GM18870 (cell line): ENCODE results near the gene CELF1.

Experiments
- ATAC-seq: cut with Tn5 transposase; IDR thresholded peaks from one replicate; pipeline ENCODE4 v1.9.1; 2021; ENCODE audit warnings: moderate library complexity; ENCODE audit not compliant: unreplicated experiment

The CELF1 gene

GRCh38 chr11:47552566-47553405 is at the start of gene CELF1:
Gene CELF1 (minus strand): TSS chr11:47553132. CDS start chr11:47499523, 53,609 bp downstream.
- ATAC-seq, result peak; percentile 71

- ATAC-seq, result no peak
Observed at GRCh38 chr11:47599902-47600301, 47.0 kb upstream of the CELF1 start.

DNA sequence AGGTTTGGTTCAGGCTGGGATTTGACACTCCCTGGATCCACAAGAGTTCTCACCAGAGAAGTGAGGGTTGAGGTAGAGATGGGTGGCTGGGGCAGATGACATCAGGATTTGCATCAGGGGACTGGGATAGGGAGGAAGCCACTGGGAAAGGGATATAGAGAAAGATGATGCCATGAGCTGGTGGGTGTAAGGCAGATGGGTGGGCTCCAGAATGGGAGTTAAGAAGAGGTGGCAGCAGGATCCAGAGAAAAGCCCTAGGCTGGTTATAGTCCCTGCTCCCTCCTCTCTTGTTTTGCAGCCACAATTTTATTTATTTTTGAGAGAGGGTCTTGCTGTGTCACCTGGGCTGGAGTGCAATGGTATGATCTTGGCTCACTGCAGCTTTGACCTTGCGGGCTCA is 43.0 kb upstream of the CELF1 start:
- ATAC-seq, result no peak

DNA sequence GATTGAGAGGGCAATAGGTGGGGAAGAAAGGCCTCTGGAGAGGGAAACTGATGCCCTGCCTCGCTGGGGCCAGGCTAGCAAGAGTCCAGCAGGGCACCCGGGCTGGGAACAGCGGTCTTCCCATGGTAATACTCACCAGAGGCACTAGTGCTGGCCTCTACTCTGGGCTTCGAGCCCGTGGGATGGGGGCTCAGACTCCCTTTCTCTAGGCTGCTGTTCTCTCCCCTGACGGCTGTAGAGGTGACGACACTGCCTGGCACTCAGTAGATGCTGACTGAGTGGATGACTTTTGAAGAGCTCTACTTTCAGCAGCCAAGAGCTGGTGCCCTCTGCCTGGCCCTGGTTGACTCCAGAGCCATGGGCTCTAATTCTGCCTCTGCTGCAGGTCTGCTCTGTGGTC is 42.1 kb upstream of the CELF1 start:
- no peak for ATAC-seq

GRCh38 chr11:47593934-47594855 is 41.3 kb upstream of the CELF1 start, which contains the start of gene C1QTNF4:
Gene C1QTNF4 (minus strand): TSS chr11:47594411. CDS start chr11:47590810, 3,601 bp downstream.
- no peak for ATAC-seq

- no peak for ATAC-seq
Observed at GRCh38 chr11:47593492-47593933, 40.6 kb upstream of the CELF1 start.

DNA sequence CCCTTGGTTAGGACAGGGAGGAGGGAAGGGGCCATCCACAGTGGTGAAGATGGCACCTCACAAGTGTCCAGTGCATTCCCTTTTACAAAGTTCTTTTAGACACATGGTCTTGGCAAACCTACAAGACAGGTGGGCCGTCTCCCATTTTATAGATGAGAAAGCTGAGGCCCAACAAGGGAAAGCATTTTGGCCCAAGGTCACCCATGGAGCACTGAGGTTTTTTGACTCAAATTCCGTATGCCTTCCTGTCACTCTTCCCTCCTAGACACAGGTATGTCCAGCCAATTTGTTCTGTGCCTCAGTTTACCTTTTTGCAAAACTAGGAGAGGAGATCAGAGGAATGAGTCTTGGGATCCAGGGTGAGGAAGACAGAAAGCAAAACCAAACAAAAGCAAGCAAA is 40.0 kb upstream of the CELF1 start:
- no peak for ATAC-seq

- no peak for ATAC-seq
Observed at GRCh38 chr11:47592251-47592650, 39.3 kb upstream of the CELF1 start.

DNA sequence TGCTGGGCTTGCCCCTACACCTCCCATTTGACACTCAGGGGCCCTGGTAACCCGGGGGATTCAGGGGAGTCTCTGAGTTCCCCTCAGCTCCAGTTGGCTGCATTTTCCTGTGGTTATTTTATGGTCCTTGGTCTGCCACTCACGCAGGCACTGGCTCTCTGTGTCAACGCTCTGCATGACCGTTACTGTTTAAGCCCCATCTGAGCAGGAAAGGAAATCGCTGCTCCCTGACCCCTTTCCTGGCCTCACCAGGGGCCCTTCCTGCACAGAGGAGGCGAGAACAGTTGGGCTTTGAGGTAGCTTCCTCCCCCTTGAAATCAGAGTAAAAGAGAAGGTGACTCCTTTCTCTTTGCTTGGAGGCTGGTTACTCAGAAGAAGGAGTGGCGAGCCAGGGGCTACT is 38.8 kb upstream of the CELF1 start:
- ATAC-seq, result no peak

DNA sequence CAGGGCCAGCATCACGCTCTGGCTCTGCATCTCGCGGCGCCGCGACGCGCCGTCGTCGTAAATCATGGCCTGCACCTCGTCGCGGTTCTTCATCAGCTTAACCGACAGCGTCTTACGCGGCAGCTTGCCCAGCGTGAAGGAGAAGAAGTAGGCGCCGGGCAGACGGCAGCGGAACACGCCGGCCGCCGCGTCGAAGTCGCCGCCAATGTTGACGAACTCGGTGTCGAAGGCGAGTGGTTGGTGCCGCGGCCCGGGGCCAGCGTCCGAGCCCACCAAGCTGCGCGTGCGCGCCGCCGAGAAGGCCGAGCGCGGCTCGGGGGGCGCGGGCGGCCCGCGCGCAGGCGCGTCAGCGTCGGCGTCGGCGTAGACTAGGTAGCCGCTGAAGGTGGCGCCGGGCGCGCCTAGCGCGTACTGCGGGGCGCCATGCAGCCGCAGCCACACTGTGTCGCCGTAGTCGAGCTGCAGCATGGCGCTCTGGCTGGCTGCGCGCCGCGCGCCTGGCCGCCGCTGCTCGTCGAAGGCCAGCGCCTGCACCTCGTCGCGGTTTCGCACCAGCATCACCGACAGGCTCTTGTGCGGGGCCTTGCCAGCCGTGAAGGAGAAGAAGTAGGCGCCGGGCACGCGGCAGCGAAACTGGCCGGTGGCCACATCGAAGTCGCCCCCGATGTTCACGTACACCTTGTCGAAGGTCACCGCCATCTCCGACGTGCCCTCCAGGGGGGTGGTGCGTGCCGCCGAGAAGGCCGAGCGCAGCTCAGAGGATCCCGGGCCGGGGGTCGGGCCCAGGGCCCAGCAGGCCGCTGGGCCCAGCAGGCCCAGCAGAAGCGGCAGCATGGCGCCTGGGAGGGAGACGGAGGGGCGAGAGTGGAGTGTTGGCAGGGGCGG is 37.3 kb upstream of the CELF1 start:
- no peak for ATAC-seq

DNA sequence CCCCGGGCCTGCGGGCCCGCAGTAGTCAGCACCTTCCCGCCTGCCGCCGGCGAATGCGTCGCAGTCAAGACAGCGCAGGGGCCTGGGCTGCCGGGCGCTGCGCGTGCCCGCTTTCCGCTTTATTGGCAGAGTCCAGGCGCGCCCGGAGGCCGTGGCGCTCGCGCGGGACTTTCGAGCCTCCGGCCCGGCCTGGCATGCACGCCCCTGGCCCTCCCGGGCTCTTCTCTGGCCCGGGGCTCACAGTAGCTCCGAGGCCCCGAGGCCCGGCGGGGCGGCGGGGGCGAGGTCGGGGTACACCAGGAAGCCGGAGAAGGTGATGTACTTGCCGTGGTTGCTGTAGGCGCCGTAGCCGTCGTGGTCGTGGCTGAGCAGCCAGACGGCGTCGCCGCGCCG is 36.6 kb upstream of the CELF1 start:
- ATAC-seq, result no peak

GRCh38 chr11:47589118-47589517 is 36.2 kb upstream of the CELF1 start:
- ATAC-seq, result no peak

DNA sequence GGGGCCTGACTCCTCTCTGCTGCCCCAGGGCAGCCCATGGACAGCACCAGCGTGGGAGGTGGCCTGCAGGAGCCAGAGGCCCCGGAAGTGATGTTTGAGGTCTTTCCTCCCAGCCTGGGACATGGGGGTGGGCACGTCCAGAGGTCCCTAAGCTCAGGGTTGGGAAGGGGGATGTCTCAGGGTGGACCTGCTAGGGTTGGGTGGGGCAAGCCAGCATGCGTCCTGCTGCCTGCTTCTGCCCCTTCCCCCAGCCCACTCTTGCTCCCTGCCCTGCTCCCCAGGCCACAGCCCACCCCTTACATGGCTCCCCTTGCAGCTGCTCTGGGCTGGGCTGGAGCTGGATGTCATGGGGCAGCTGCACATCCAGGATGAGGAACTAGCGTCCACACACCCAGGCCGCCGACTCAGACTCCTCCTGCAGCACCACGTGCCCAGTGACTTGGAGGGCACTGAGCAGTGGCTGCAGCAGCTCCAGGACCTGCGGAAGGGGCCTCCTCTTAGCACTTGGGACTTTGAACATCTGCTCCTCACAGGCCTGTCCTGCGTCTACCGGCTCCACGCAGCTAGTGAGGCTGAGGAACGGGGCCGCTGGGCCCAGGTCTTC is 34.9 kb upstream of the CELF1 start:
- no peak for ATAC-seq

DNA sequence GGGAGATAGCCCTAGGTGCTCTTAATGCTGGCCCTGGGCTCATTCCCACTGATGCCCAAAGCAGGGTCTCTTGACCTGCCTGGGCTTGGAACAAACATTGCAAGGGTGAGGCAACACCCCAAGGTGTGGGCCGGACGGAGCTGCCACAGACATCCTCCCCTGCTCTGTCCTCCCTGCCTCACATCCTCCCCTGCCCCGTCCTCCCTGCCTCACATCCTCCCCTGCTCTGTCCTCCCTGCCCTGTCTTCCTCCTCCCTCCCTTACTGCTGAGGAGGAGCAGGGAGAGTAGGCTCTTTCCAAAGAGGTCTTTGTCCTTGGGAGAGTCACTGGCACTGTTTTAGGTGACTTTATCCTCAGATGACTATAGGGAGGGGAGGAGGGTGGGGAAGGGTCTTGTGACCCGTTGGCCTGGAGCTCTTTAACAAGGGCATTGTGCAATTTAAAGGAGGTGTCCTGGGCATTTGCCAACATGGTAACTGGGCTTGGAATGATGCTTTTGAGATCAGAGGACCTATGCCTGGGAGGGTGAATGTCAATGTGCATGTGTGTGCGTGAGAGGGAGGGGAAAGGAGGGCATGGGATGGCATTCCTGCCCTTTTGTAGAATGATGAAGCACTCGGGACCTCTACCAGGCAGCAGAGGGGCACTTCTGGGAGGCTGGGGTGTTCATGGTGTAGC is 34.2 kb upstream of the CELF1 start:
- ATAC-seq, result no peak

DNA sequence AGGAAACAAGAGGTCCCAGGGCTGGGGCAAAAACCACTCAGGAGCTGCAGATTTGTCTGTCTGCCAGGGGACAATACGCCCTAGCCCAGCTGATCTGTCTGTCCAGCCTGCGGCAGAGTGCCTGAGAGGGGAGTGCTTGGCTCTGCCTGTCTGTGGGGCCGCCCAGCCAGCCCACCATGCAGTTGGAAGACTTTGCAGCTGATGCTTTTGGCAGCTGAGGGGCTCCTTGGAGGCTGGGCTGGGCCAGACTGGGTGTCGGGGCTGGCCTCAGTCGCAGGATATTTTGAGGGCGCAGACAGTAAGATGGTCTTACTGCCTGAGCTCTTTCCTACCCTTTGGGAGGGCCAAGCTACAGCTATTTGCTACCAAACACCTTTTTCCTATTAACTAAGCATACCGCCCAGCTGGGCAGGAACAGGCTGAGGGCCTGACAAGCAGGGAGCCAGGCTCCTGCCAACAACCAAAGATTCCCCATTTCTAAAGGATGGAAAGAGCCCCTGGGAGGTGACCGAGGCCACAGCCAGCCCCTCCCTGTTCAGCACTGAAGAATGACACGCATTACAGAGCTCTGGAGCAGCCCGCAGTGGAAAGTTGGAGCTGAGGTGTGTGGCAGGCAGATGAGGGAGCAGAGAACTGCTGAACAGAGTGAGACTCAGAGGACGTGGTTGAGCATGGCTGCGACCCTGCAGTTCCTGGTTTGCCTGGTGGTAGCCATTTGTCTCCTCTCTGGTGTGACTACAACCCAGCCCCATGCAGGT is 33.3 kb upstream of the CELF1 start, which contains the start of gene FAM180B:
TSS of gene FAM180B (plus strand) at position 581 of the 758 bp plus-strand sequence. CDS start at position 672, 91 bp downstream.
- no peak for ATAC-seq

- no peak for ATAC-seq
Observed at GRCh38 chr11:47583844-47584243, 30.9 kb upstream of the CELF1 start.

DNA sequence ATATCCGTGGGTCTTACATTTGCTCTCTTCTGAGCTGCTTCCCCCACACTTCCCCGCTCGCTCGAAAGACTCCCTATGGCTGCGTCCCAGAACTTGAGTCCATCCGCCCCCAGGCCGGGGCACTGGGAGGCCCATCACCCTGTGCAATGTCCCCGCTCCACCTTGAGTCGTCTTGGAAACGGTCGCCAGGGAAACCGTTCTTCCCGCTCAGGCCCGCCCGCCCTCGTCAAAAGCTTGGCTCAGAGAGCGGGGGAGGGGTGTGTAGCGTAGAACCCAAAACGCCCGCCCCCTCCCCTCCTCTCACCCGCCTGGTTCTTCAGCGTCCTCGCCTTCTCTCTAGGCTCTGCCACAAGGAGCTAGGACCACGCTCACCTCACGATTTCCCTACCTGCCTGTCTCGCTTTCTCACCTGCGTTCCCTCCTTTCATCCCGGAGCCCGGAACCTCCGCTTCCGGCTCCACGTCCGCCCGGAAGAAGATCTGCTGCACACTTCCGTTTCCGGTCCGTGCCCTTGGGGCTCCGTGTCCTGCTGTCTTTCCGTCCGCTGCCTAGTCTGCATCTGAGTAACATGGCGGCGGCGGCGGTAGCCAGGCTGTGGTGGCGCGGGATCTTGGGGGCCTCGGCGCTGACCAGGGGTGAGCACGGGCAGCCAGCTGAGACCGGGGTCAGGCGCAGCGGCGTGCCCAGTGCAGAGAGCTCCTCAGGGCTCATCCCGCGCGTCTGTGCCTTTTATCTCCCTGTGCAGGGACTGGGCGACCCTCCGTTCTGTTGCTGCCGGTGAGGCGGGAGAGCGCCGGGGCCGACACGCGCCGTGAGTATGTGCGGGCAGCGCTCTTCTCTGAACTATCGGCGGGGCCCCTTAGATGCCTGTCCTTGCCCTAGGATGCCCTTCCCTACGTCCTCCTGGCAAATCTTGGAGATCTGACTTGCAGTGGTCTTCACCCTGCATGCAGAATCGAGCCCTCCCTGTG is 25.9 kb upstream of the CELF1 start, which contains the start of the genes KBTBD4 and NDUFS3:
TSS of gene KBTBD4 (minus strand) at position 447 of the 971 bp plus-strand sequence. CDS start at position 428, 19 bp downstream.
TSS of gene NDUFS3 (plus strand) at position 551 of the 971 bp plus-strand sequence. CDS start at position 569, 18 bp downstream.
- peak; percentile 87 for ATAC-seq
